ENCODE results near the gene ZNF2. TPM values are rescaled to one million over a fixed set of nuclear protein-coding genes. Genes with fewer than 3 reads are reported as not detected.

Gene ZNF2
- polyA plus RNA-seq, 1 donor from 2014 or later, result 4.1 TPM

GRCh38 chr2:95158891-95159619, 6.6 kb upstream of the ZNF2 start:
- Histone ChIP-seq H2AFZ (ENCODE audit: low read depth, low read length) (peak overlapping the region; percentile 90), H3K9ac (ENCODE audit: low read length) (peak overlapping the region; percentile 79), H3K9me3 (ENCODE audit: low read length) (no peaks in the 10 kb centered on the region), H4K20me1 (ENCODE audit: insufficient read depth) (no peaks in the 10 kb centered on the region), H3K9me2 (ENCODE audit: insufficient read depth, low read length) (no peaks in the 10 kb centered on the region), H3K27ac (ENCODE audit: low read length) (peak overlapping the region; percentile 58), H3K79me2 (replicated peaks; ENCODE audit: insufficient read depth, low read length) (peaks cover 2% of the 10 kb centered on the region), H3F3A (ENCODE audit: insufficient read depth, low read length, poor library complexity, severe bottlenecking) (peaks cover 5% of the 10 kb centered on the region), H3K4me2 (ENCODE audit: low read length) (peak overlapping the region; percentile 28), H3K27me3 (ENCODE audit: insufficient read depth, low read depth, low read length) (no peaks in the 10 kb centered on the region), H3K36me3 (ENCODE audit: insufficient read depth, low read length) (peaks cover 6% of the 10 kb centered on the region), H3K4me3 (ENCODE audit: low read length) (peak overlapping the region; percentile 94)
- TF ChIP-seq CTCF (IDR thresholded peaks at IDR 0.05; ENCODE audit: poor library complexity, severe bottlenecking) (no peak), MXI1 (conservative IDR thresholded peaks at IDR 0.05; ENCODE audit: poor library complexity, severe bottlenecking) (peak; percentile 47), SMC3 (conservative IDR thresholded peaks at IDR 0.05; ENCODE audit: poor library complexity) (no peak), EZH2 (IDR thresholded peaks at IDR 0.05; ENCODE audit: borderline replicate concordance, insufficient read depth, low read length, poor library complexity, severe bottlenecking) (no peak), TAF1 (IDR thresholded peaks at IDR 0.05; ENCODE audit: low read depth) (peak; percentile 31)

GRCh38 chr2:95159690-95160449, 5.7 kb upstream of the ZNF2 start, which contains the start of gene ZNF514:
Gene ZNF514 (minus strand): TSS chr2:95159848. CDS start chr2:95153253, 6,595 bp downstream.
- Histone ChIP-seq H3K4me3 (ENCODE audit: low read length) (peak within 1 kb of the TSS; percentile 94), H3K4me2 (ENCODE audit: low read length) (peak within 1 kb of the TSS; percentile 28), H3K9me3 (ENCODE audit: low read length) (no peaks in the 10 kb centered on the region), H3K27ac (ENCODE audit: low read length) (peak within 1 kb of the TSS; percentile 58), H3F3A (ENCODE audit: insufficient read depth, low read length, poor library complexity, severe bottlenecking) (peaks cover 5% of the 10 kb centered on the region), H2AFZ (ENCODE audit: low read depth, low read length) (peak within 1 kb of the TSS; percentile 90), H3K36me3 (ENCODE audit: insufficient read depth, low read length) (no peaks in the 10 kb centered on the region), H3K79me2 (replicated peaks; ENCODE audit: insufficient read depth, low read length) (peaks cover 9% of the 10 kb centered on the region), H3K27me3 (ENCODE audit: insufficient read depth, low read depth, low read length) (no peaks in the 10 kb centered on the region), H3K9ac (ENCODE audit: low read length) (peak within 1 kb of the TSS; percentile 79), H3K9me2 (ENCODE audit: insufficient read depth, low read length) (no peaks in the 10 kb centered on the region), H4K20me1 (ENCODE audit: insufficient read depth) (no peaks in the 10 kb centered on the region)
- TF ChIP-seq MXI1 (conservative IDR thresholded peaks at IDR 0.05; ENCODE audit: poor library complexity, severe bottlenecking), result no peak
- no peak for TF ChIP-seq POLR2AphosphoS5 (IDR thresholded peaks at IDR 0.05)
- no peak for TF ChIP-seq RAD21 (conservative IDR thresholded peaks at IDR 0.05)
- TF ChIP-seq REST (IDR thresholded peaks at IDR 0.05; ENCODE audit: borderline replicate concordance), result no peak
- TF ChIP-seq EP300 (conservative IDR thresholded peaks at IDR 0.05; ENCODE audit: poor library complexity, severe bottlenecking), result no peak
- no peak for TF ChIP-seq CTCF (IDR thresholded peaks at IDR 0.05; ENCODE audit: poor library complexity, severe bottlenecking)
- TF ChIP-seq SMC3 (conservative IDR thresholded peaks at IDR 0.05; ENCODE audit: poor library complexity), result no peak
- no peak for TF ChIP-seq TAF1 (IDR thresholded peaks at IDR 0.05; ENCODE audit: low read depth)
- no peak for TF ChIP-seq EZH2 (IDR thresholded peaks at IDR 0.05; ENCODE audit: borderline replicate concordance, insufficient read depth, low read length, poor library complexity, severe bottlenecking)
